Measurements from ENCODE around the gene RRM2.

The RRM2 gene

DNA sequence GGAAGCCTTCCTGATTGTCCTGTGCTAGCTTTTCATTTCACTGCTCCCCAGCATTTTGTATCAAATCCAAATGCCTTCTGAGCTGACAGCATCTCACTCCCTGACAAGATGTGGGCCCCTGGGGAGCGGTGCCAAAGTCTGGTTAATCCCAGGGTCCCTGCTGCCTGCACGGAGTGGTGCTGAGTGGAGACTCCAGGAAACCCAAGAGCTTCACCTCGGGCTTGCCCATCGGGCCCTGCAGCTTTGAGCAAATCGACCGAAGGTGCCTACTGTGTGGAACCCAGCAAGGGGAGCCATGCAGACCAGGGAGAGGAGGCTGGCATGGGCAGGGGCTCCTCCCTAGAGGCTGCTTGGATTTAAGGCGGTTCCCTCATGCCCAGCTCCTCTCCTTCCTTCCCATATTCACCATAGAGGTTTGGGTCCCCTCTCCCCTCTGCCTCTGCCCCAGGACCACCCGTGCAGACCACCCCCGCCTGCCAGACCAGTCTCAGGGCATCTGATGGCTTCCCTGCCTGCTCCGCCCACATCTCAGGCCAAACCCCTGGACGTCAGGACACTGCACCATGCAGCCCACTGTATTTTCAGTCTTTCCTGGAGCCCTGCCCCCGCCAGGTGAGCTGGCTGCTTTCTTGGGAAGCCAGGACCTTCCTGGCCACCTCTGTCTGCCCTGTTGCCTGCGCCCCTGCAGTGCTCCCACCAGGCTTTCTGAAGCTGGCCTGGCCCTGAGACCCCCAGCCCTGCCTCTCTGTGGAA lies 37.8 kb downstream of the RRM2 start:
- DNase-seq, result no peak

DNA sequence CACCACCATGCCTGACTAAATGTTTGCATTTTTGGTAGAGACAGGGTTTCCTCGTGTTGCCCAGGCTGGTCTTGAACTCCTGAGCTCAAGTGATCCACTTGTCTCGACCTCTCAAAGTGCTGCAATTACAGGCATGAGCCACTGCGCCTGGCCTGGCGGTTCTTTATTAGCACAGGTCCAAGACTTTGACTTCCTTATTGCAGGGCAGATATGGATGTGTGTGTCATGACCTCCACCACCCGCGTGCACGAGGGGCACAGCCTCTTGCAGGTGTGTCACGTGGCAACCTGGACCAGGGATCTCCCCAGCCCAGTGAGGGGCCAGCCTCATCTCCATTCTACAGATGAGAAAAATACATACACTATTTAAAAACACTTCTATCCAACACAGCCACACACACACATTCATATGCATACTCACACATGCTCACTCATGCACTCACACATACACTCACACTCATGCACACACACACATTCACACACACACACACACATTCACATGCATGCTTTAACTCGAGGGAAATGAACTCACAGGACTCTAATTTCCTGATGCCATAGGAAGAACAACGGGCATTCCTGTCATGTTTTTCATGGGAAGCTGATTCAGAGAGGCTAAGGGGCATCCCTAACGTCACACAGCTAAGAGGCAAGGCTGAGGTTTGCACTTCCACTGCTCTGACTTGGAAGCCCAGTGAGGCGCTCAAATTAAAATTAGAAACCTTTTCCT lies 38.8 kb downstream of the RRM2 start:
- no peak for DNase-seq

DNA sequence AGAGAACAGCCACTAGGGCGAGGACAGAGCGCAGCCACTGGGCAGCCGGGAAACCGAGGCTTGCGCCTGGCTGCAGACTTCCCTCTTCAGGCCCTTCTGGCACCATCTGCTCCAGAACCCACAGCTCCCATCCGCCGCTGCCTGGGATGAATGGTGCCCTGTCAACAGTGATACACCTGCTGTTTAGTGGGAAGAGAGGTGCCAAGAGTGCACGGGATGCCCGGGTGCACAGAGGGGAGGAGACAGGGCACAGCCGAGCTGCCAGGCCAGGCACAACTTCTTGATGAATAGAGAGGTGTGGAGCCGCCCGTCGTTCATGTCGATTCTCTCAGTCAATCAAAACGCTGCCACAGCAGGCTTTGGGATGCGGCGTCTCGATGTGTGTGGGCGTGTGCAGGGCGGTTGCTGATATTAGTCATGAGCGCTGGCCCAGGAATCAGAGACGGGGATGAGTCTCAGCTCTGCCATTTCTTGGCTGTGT lies 39.5 kb downstream of the RRM2 start:
- no peak for DNase-seq

DNA sequence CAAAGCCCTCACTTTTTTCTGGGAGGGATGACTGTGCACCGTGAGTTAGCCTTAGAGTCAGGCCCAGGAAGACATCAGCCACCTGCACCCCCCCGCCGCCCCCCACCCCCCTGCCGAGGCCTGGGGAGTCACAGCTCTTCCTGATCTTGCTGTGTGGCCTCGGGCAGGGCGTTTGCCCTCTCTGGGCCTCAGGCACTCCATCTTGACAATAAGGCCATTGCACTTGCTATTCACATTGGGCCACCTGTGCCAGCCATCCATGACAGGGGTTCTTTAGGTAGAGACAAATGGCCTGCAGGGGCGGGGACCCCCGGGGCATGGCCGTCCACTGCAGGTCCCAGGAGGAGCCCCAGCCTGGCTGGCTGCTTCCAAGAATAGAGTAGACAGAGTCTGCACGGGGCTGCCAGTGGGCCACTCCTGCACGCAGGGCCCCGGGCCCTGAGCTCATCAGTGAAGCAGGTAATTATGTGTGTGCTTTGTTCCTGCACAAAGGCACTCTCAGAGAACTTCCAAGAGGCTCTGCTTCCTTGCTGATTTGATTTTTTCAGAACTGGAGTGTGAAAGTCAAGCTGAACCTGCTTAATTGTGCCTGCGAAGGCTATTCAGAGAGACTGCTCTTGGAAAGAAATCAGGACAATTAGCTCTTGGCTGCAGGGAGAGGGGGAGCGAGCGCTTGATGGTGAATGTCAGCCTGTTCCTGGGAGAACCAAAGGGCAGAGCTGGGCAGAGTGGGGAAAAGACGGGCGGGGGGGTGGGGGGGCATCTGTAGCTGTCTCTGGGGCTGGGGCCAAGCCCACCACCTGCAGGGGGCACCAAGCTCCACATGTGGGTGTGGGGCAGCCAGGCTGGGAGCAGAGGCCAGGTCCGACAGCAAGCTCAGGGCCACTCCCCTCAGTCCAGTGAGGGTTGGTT lies 40.3 kb downstream of the RRM2 start:
- DNase-seq, result no peak

GRCh38 chr2:10163498-10164486 lies 41.3 kb downstream of the RRM2 start:
- no peak for DNase-seq

DNA sequence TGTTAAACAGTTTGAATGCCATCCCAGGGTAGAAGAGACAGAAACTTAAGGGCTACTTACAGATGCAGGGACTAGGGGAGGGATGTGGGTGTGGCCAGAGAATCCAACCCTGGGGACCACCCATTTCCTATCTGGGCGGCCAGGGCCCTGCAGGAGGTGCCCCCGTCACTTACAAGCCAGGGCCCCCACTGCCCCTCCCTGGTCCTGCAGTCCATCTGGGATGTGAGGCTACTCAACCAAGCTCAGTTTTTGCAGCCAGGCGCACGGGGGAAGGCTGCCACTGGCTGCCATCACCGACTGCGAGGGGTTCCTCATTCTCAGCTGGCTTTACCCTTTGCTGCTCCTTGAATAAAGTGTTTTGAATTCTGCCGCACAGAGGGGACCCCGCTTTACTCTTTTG lies 42.1 kb downstream of the RRM2 start:
- no peak for DNase-seq

DNA sequence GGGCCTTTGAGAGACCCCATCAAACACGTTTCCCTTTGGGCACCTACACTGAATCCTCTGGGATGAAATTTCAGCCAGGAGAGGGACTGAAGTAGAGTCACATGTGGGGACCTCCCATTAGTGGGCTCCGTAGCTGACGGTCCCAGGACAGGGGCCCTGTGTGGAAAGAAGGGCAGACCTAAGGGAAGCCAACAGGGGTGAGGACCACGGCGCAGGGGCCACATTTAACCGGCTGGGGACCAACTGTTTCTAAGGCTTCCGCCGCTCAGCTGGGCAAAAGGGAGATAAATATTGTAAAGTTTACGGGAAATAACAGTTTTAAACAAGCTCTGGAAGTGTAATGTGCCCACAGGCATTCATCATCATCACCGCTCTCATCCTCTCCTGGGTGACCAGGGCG lies 42.7 kb downstream of the RRM2 start:
- DNase-seq, result no peak

- no peak for DNase-seq
Measured at GRCh38 chr2:10165861-10166675, 43.5 kb downstream of the RRM2 start.

DNA sequence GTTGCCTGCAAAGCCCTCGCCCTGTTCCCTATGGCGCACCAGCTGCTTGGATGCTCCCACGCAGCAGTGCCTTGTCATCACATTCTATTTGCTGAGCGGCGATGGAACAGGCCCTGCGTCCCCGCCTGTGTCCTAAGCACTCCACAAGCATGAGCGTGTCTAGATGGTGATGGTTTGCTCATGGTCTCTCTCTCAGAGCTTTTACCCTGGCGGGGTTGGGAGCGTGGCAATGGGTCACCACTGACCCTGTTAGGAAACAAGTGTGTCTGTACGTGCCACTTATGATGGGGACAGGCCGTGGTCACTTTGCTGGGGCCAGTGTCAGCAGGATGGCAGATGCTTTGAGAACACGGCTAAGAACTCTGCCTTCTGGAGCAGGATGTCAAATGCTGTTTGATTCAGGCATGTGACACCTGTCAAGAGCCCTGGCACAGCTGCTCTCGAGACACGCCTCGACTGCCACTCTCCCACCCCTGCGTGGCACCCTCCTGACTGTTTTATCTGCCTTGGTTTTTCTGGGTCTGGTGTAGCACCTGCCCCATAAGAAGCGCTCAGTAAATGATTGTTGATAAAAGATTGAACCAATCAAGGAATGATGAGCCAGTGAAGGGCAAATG lies 44.2 kb downstream of the RRM2 start:
- no peak for DNase-seq

DNA sequence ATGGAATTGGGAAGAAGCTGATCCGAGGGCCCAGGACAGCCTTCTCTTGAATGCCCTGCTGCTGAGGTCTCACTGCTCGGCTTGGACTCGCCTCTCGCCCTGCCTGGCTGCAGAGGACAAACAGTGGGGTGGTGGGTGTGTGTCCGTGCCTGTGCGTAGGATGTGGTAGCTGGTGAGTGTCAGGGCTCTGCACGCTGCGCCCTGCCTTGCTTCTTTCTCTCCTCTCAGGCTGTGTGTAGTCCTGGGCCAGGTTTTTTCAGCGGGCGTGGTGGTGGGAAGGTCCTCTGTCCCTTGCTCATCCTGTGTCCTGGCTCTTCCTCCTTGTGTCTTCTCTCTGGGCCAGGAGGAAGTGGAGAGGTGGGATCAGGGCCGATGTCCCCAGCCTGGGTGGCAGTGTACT lies 44.8 kb downstream of the RRM2 start:
- DNase-seq, result no peak

DNA sequence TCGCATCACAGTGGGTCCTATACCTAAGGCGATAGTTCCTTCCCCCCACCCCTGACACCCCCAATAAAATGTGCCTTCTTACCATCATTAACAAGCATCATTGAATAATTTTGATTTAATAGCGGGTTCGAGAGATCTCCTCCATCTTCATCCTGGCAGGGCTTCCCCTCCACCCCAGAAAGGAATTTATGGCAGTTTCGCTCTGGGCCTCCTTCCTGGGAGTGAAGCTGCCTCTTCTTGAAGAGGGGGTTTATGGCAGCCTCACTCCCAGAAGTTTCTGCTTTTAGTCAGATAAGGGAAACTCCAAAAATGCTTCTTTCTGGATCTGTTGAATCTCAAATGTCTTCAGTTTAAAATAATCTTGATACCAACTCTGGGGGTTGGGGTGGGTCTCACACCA lies 45.7 kb downstream of the RRM2 start:
- DNase-seq, result no peak

DNA sequence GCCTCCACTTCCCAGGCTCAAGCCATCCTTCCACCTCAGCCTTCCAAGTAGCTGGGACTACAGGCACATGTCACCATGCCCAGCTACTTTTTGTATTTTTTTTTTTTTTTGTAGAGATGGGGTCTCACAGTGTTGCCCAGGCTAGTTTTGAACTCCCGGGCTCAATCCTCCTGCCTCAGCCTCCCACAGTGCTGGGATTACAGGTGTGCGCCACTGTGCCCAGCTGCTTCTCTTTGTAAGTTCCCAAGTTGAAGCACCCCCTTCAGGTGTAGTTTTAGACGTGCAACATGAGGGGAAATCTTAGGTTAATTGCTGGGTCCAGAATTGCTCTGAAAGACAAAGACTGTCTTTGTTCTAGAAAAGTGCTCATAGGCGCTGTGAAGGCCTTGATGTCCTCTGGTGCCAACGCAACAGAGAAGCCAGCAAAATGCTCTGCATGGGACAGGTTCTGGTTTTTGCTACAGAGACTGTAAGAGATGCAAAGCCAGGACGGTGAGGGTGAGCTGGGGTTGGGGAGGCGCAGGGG lies 46.6 kb downstream of the RRM2 start:
- no peak for DNase-seq

- no peak for DNase-seq
Measured at GRCh38 chr2:10169581-10169980, 47.0 kb downstream of the RRM2 start.

- DNase-seq, result no peak
Measured at GRCh38 chr2:10170256-10170655, 47.7 kb downstream of the RRM2 start.

- DNase-seq, result no peak
Measured at GRCh38 chr2:10171006-10171800, 48.7 kb downstream of the RRM2 start.

DNA sequence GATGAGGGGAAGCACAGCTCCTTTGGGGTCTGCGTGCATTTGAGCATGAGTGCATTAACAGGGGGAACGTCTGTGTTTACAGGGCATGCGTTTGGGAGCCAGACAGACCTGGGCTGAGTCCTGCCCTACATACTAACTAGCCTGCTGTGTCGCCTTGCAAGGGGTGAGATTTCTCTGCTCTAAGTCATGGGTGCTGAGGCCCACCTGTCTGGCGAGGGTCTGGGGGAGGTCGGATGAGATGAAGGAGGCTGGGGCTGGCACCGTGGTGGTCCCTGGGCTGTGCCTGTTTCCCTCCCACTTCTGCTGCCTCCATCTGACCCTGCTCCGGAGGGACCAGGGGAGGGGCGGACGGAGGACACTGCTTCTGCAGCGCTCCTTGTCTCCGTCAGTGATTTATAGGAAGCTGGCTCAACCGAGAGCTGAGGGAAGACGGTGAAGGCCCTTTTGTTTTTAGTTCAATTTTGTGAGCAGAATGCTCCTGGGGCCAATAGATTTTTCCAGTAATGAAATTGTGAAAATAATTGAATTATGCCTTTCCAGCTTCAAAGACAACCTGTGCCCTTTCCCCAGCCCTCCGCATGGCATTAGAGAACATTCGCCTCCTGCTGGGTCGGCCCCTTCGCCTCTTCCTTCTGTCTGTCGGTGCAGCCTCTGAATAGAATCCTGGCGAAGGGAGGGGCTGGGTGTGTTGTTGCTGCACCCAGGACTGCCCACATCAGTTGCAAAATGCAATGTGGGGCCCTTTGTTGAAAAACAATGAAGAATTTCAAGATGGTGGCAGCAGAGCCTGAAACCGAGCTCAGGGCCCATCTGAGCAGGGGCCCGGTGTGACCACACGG lies 49.7 kb downstream of the RRM2 start:
- DNase-seq, result no peak

DNA sequence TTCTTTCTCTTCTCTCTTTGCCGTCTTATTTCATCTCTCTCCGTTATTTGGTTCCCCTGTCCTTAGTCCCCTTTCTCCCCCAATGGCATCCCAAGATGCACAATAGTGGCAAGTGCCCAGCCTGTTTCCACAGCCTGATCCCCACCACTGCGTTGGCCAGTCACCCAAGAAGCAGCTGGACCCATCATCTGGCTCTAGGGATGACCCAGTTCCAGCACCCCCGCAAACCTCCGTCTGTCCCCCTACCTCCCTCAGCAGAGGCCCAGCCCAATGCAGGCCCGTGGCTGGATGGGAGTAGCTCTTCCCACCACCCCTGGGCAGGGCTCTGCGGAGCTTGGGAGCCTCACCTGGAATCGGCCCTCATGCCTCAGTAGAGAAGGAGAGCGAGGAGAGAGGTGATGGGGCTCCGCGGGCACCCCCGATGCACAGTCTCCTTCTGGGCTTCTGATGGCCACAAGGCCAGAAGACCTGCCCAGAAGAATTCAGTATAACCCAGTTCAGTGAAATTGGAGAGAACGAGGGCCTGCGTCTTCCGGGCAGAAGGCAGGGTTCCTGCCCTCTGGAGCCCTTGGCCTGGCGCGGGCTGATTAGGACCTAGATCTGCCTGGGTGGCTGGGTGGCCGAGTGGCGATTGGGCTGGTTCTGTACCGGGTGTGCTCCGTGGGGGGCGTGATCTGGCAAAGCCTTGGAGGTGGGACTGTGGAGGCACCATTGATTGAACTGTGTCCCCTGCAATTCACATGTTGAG lies 50.9 kb downstream of the RRM2 start:
- no peak for DNase-seq

DNA sequence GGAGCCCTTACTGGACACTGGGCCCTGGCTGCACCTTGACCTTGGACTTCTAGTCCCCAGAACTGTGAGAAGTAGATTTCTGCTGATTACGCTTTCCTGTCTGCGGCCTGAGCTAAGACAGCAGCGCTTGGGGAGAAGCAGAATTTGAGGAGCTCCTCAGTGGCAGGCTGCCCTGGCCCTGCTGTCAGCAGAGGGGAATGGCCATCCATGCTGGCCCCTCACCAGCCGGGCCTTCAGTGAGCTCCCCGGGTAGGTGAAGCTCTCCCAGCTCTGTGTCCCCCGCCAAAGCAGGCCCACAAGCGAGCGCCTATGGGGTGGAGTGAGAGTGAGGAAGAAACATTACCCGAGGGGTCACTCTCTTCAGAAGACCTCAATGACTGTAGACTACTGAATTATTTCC lies 51.6 kb downstream of the RRM2 start:
- DNase-seq, result no peak
